Erythroblast (primary cell): ENCODE results near the gene MAD1L1.

Experiments used
- GATA1 ChIP-seq: IDR thresholded peaks from 2 replicates; pipeline ENCODE4 v1.6.1; 2011; ENCODE audit warnings: low read depth, mild to moderate bottlenecking, control low read depth, low read length, moderate library complexity
- POLR2A ChIP-seq: IDR thresholded peaks from 2 replicates; pipeline ENCODE4 v1.6.1; 2011; ENCODE audit warnings: mild to moderate bottlenecking, low read length

- no peak for TF ChIP-seq POLR2A
- no peak for TF ChIP-seq GATA1
Measured at GRCh38 chr7:2076649-2077064, 156.1 kb downstream of the MAD1L1 start.
